Amniotic stem cell (primary cell): ENCODE results near the gene PDE4D.
"Not testable (repeated sequence)": the region's sequence is repeated elsewhere in the genome, so short reads cannot be mapped to it uniquely, and the experiment has no call there.

Experiments
- DNase-seq: peaks from one replicate; lab custom pipeline; 2025; lab: John Stamatoyannopoulos, UW

Gene PDE4D

GRCh38 chr5:59607138-59607765 is 286.3 kb downstream of the PDE4D start:
- DNase-seq = no peak

- no peak for DNase-seq
These were observed 287.6 kb downstream of the PDE4D start for GRCh38 chr5:59605915-59606314.

- no peak for DNase-seq
These were observed 289.4 kb downstream of the PDE4D start for GRCh38 chr5:59604111-59604510.

- no peak for DNase-seq
These were observed 292.5 kb downstream of the PDE4D start for GRCh38 chr5:59600998-59601397.

- no peak for DNase-seq
These were observed 293.4 kb downstream of the PDE4D start for GRCh38 chr5:59600153-59600552.

GRCh38 chr5:59599729-59600128 is 293.8 kb downstream of the PDE4D start:
- no peak for DNase-seq

- DNase-seq = no peak
These were observed 295.0 kb downstream of the PDE4D start for GRCh38 chr5:59598547-59598874.

GRCh38 chr5:59597690-59598546 is 295.6 kb downstream of the PDE4D start:
- no peak for DNase-seq

- no peak for DNase-seq
These were observed 296.8 kb downstream of the PDE4D start for GRCh38 chr5:59596586-59597350.

GRCh38 chr5:59594118-59594517 is 299.4 kb downstream of the PDE4D start:
- not testable (repeated sequence) for DNase-seq

- no peak for DNase-seq
These were observed 300.0 kb downstream of the PDE4D start for GRCh38 chr5:59593439-59594007.

- DNase-seq = no peak
These were observed 301.4 kb downstream of the PDE4D start for GRCh38 chr5:59592101-59592500.

GRCh38 chr5:59591162-59591561 is 302.4 kb downstream of the PDE4D start:
- DNase-seq = no peak

- no peak for DNase-seq
These were observed 304.6 kb downstream of the PDE4D start for GRCh38 chr5:59588922-59589321.

- no peak for DNase-seq
These were observed 305.8 kb downstream of the PDE4D start for GRCh38 chr5:59587489-59588337.

- no peak for DNase-seq
These were observed 306.7 kb downstream of the PDE4D start for GRCh38 chr5:59586841-59587240.

GRCh38 chr5:59584858-59585846 is 308.4 kb downstream of the PDE4D start:
- DNase-seq = no peak

- no peak for DNase-seq
These were observed 309.5 kb downstream of the PDE4D start for GRCh38 chr5:59583810-59584562.

- DNase-seq = no peak
These were observed 310.2 kb downstream of the PDE4D start for GRCh38 chr5:59583151-59583809.
